ENCODE results near the gene PDZRN3. TPM values are rescaled to one million over a fixed set of nuclear protein-coding genes. Genes with fewer than 3 reads are reported as not detected.

The PDZRN3 gene
- total and polyA plus RNA-seq, 8 donors = 20.0 to 88.6 (median 62.3) TPM

DNA sequence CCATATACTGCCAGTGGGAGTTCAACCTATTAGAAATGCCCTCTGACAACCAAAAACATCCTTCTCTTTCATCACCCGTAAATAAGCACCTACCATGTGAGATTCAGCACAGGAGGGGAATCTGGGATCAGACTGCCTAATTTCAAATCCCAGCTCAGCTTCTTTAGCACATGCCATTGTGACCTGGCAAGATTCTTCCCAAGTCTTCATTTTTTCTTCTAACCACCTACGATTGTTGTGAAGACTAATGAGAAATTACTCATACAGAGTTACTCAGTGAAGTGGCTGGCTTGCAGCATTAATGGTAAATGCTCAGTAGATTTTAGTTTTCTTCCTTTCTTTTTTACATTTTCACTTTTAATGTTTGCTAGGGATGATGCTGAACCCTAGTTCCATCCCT lies 176.7 kb downstream of the PDZRN3 start:
- no peaks in the 10 kb centered on the region for H3K36me3 ChIP-seq
- H3K27ac ChIP-seq = no peak overlapping the region
- TF ChIP-seq, protein P1, sequence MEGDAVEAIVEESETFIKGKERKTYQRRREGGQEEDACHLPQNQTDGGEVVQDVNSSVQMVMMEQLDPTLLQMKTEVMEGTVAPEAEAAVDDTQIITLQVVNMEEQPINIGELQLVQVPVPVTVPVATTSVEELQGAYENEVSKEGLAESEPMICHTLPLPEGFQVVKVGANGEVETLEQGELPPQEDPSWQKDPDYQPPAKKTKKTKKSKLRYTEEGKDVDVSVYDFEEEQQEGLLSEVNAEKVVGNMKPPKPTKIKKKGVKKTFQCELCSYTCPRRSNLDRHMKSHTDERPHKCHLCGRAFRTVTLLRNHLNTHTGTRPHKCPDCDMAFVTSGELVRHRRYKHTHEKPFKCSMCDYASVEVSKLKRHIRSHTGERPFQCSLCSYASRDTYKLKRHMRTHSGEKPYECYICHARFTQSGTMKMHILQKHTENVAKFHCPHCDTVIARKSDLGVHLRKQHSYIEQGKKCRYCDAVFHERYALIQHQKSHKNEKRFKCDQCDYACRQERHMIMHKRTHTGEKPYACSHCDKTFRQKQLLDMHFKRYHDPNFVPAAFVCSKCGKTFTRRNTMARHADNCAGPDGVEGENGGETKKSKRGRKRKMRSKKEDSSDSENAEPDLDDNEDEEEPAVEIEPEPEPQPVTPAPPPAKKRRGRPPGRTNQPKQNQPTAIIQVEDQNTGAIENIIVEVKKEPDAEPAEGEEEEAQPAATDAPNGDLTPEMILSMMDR (IDR thresholded peaks at IDR 0.05) = no peak
- DNase-seq (no peak), ATAC-seq (no peak)
- no peaks in the 10 kb centered on the region for H3K9me3 ChIP-seq
- H3K4me1 ChIP-seq = peaks cover 0 to 2% of the 10 kb centered on the region in 2 donors
- H3K27me3 ChIP-seq = no peaks in the 10 kb centered on the region
- no peak overlapping the region for H3K4me3 ChIP-seq
- intact Hi-C loops (cut with DNase I) = no loop called here

DNA sequence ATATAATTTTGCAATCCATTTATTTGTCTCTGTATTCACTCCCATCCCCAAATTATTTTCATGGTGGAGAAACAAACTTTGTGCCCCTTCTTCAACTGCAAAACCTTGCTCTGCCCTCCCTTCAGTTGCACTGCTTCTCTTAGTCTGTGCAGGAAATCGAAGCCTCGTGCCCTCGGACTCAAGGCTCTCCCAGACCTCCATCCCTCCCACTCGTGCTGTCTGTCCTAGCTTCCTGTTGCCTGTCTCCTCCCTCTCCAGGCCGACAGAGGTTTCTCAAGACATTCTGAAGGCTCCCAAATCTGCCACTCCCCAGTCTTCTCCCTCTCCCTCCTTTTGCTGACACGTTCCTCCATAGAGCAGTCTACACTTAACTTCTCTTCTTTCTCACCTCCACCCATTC lies 177.6 kb downstream of the PDZRN3 start:
- no peak overlapping the region for H3K27ac ChIP-seq
- intact Hi-C loops (cut with DNase I) = no loop called here
- TF ChIP-seq, protein P1 (IDR thresholded peaks at IDR 0.05) = no peak

DNA sequence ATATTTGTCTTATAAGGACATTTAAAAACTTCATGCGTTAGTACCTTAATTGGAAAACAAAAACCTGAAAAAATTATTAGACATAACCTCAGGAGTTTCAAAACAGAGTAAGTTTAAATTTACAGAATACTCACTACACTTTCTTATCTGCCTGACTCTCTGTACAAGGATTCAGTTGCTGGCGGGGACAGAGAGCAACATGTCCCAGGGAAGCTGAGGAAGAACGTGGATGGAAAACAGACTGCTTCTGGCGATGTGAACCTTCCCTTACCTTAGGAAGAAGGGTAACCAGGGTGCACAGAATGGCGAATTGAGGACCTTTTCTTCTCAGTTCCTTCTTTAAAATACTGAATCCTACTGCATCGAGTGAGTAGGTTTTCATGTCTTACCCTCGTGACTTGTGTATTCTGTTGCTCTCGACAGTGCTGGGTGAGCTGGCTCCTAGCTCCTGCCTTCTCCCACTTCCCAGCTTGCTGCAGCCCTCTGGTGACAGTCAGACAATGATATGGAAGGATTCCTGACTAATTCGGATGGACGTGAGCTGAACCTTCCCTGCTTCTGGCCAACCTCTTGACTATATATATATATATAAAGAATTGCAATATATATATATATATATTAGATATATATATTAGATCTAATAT lies 178.2 kb downstream of the PDZRN3 start:
- TF ChIP-seq, protein P1 (IDR thresholded peaks at IDR 0.05) = no peak
- Histone ChIP-seq H3K36me3 (no peaks in the 10 kb centered on the region), H3K27me3 (no peaks in the 10 kb centered on the region), H3K27ac (no peak overlapping the region), H3K4me3 (no peak overlapping the region), H3K9me3 (no peaks in the 10 kb centered on the region), H3K4me1 (no peaks in the 10 kb centered on the region)
- no peak for DNase-seq
- no peak for ATAC-seq
- intact Hi-C loops (cut with DNase I) = no loop called here

More for the DNA sequence above, 177.6 kb downstream of the PDZRN3 start:
- Histone ChIP-seq H3K4me1 (no peaks in the 10 kb centered on the region), H3K36me3 (no peaks in the 10 kb centered on the region), H3K27me3 (no peaks in the 10 kb centered on the region), H3K9me3 (no peaks in the 10 kb centered on the region), H3K4me3 (no peak overlapping the region)
- DNase-seq (no peak), ATAC-seq (no peak)

DNA sequence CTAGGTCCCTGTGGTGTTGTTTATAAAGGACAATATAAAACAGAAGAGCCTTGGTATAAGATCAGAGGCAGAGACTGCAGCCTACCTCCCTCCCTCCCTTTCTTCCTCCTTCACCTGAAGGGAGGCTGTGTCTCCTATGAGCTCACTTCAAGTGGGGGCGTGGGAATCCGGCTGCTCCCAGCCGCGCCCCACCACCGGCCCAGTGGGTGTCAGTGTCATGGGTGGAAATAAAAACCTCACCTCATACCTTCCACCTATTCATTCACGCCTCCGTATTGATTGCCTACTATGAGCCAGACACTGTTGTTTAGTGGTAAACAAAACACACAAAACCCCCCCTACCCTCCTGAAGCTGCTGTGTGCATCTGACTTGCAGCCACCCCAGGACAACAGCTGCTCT lies 181.9 kb downstream of the PDZRN3 start:
- no peaks in the 10 kb centered on the region for H3K4me1 ChIP-seq
- H3K27me3 ChIP-seq = no peaks in the 10 kb centered on the region
- no peaks in the 10 kb centered on the region for H3K36me3 ChIP-seq
- DNase-seq (no peak), ATAC-seq (no peak)
- TF ChIP-seq, protein P1 (IDR thresholded peaks at IDR 0.05) = no peak
- H3K4me3 ChIP-seq = no peak overlapping the region
- intact Hi-C loops (cut with DNase I) = no loop called here
- no peak overlapping the region for H3K27ac ChIP-seq
- H3K9me3 ChIP-seq = no peaks in the 10 kb centered on the region

DNA sequence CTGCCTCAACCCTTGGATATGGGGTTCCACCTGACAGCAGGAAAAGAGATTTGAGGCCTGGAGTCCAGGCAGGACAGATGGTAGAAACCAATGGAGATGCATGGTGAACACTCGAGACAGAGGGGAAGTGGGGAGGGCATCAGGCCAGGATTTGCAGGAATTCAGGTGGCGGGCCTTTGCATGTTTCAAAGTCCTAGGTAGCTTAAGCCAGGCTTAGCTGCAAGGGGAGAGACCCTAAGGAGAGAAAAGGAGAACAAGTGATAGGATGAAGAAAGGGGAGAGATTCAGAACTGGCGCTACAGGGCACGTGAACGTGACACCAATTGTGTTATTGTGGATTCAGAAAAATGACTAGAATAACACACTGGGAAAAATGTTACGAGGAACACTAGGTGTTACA lies 182.6 kb downstream of the PDZRN3 start:
- no peaks in the 10 kb centered on the region for H3K9me3 ChIP-seq
- TF ChIP-seq, protein P1 (IDR thresholded peaks at IDR 0.05) = no peak
- no peaks in the 10 kb centered on the region for H3K27me3 ChIP-seq
- H3K27ac ChIP-seq = no peak overlapping the region
- ATAC-seq (no peak), DNase-seq (no peak)
- H3K36me3 ChIP-seq = no peaks in the 10 kb centered on the region
- H3K4me1 ChIP-seq = no peaks in the 10 kb centered on the region
- H3K4me3 ChIP-seq = no peak overlapping the region
- intact Hi-C loops (cut with DNase I) = no loop called here

Measured in left lung (tissue), 10 donors.